ENCODE data around the gene CUEDC1. TPM values are rescaled to one million over a fixed set of nuclear protein-coding genes. Genes with fewer than 3 reads are reported as not detected.
"Not testable (repeated sequence)": the region's sequence is repeated elsewhere in the genome, so short reads cannot be mapped to it uniquely, and the experiment has no call there.

Gene CUEDC1
- total and polyA plus RNA-seq, 11 donors = 29.6 to 68.5 (median 42.2) TPM

DNA sequence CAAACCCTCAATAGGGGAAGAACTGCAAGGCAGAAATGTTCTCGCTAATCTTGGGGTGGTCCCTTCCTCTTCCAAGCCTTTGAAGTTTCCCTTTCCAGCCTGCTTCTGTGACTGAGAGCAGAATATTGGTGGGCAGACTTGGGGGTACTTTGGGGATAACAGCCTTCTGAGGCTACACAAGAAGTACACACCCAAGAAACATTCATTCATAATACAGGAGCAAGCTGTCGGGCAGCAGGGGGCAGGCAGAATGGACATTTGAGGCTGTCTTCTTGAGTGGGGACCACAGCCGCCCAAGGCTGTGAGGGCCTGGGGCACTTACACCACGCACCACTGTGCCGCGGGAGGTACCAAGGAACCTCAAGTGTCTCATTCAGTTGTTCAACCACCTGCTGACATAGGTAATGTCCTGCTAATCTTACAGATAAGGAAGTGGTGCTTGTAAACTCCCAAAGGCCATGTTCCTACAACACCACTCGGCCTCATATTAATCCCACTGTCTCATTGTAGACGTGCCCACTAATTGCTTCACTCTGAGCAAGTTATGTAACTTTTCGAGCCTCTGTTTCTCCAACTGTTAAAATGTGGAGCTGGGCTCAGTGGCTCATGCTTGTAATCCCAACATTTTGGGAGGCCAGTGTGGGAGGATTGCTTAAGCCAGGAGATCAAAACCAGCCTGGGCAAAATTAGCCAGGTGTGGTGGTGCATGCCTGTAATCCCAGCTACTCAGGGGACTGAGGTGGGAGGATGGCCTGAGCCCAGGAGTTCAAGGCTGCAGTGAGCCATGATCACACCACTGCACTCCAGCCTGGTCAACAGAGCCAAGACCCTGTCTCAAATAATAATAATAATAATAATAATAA, 102.9 kb downstream of the CUEDC1 start:
- Histone ChIP-seq H3K4me3 (peak overlapping the region in 8 of 12 donors; percentile 1 to 98 (median 76)), H3K36me3 (peaks cover 0 to 16% (median 7%) of the 10 kb centered on the region in 9 donors), H3K9me3 (no peaks in the 10 kb centered on the region), H3K27ac (peak overlapping the region; percentile 88 to 97 (median 93)), H3K27me3 (no peaks in the 10 kb centered on the region), H3K4me1 (peaks cover 4 to 68% (median 32%) of the 10 kb centered on the region in 12 donors)
- intact Hi-C loops (cut with DNase I) = loop anchor here in 8 of 10 donors (5.0 to 10.0 kb wide), 3 partner anchors 40 to 235 kb away; partner anchors contain the start of gene DYNLL2 (in 6 of the 8)
- TF ChIP-seq, protein P1, sequence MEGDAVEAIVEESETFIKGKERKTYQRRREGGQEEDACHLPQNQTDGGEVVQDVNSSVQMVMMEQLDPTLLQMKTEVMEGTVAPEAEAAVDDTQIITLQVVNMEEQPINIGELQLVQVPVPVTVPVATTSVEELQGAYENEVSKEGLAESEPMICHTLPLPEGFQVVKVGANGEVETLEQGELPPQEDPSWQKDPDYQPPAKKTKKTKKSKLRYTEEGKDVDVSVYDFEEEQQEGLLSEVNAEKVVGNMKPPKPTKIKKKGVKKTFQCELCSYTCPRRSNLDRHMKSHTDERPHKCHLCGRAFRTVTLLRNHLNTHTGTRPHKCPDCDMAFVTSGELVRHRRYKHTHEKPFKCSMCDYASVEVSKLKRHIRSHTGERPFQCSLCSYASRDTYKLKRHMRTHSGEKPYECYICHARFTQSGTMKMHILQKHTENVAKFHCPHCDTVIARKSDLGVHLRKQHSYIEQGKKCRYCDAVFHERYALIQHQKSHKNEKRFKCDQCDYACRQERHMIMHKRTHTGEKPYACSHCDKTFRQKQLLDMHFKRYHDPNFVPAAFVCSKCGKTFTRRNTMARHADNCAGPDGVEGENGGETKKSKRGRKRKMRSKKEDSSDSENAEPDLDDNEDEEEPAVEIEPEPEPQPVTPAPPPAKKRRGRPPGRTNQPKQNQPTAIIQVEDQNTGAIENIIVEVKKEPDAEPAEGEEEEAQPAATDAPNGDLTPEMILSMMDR (IDR thresholded peaks at IDR 0.05) = peak in 1 of 12 donors; percentile 7
- no peak for TF ChIP-seq POLR2A (IDR thresholded peaks at IDR 0.05)
- 44 to 57% (median 51%) methylated on average over 8 to 9 of the region's 9 CpGs for WGBS, 4 donors
- DNase-seq = no peak
- ATAC-seq = no peak

DNA sequence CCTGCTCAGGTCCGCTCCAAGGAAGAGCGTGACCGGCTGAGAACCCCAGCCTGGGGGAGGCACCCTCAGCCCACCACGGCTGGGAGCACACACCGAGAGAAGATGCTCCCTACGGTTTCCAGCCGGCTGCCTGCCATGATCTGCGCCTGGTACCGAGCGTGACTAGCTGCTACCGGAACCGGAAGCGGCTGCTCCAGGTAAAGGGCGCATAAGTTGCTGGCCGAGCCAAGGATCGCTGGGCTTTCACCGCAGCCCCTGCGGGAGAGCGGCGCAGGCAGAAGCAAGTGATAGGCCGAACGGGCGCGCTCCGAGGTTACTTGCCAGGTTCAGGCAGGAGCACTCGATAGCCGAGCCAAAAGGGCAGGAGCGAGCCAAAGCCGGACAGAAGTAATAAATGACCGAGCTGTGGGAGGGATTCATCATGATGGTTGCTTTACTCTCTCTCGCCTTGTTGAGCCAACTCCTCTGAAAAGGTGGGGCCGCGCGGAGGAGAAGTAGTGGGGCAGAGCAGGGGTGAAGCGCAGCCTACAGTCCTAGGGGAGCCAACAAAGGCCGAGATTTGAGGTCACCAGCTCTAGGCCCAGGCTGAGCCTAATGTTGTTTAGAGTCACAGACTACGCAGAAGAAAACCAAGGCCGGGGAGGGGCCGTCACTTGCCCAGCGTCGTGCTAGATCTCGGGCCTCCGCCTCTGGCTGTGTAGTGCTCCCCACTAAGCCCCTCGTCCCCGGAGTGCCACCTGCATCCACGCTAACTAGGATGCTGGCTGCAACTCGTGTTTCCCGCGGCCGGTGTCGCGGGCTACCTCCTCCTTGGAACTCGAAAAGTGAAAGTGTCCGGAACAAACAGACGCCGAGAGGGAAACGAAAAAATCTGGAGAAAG, 105.1 kb downstream of the CUEDC1 start, which contains the start of gene MRPS23:
TSS of gene MRPS23 (minus strand) at position 171 of the 881 bp plus-strand sequence. CDS start at position 137, 34 bp downstream.
- H3K4me3 ChIP-seq = peak within 1 kb of the TSS; percentile 57 to 98 (median 82)
- no peaks in the 10 kb centered on the region for H3K9me3 ChIP-seq
- peak; percentile 74 to 91 (median 88) for ATAC-seq
- intact Hi-C loops (cut with DNase I) = loop anchor here in 8 of 10 donors (2.0 to 10.0 kb wide), 4 partner anchors 15 to 237 kb away; partner anchors contain the start of gene DYNLL2 (in 6 of the 8)
- no peaks in the 10 kb centered on the region for H3K27me3 ChIP-seq
- H3K36me3 ChIP-seq = peaks cover 0 to 25% (median 14%) of the 10 kb centered on the region in 9 donors
- WGBS, 4 donors = 0 to 1% (median 1%) methylated on average over 33 to 57 of the region's 57 CpGs
- peak within 1 kb of the TSS; percentile 88 to 97 (median 94) for H3K27ac ChIP-seq
- H3K4me1 ChIP-seq = peaks cover 4 to 68% (median 35%) of the 10 kb centered on the region in 12 donors
- peak; percentile 98 to 99 (median 99) for DNase-seq
- TF ChIP-seq POLR2A (IDR thresholded peaks at IDR 0.05) = peak; percentile 40 to 83
- TF ChIP-seq, protein P1 (IDR thresholded peaks at IDR 0.05) = no peak

DNA sequence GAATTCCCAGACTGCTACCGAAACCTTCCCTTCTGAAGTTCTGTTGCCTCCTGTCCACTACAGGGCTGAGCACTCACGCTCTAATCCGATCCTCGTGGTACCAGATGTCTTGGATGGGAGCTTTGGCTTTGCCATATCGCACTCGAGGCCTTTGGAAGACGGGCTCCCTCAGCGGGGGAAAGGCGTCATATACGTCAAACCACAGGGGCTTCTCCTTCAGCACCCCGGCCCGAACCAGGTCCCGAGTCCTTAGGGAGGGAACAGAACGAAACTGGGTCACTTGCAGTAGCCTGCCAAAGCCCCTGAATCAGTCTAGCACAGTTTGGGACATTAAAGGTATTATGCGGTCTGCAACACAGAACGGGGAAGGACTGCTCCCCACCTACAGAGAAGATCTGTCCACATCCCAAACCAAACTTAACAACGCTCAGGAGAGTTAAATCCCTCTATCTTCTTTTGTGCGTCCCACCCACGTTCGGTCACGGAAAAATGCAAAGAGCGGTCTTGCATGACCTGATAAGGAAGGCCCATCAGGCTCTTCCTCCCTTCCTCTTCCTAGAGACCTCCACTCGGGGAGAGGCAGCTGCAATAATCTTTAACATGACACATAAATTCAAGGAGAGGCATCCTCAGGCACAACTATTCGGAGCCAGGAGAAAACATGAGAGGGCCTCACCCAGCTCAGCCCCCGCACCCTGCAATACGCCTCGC, 105.9 kb downstream of the CUEDC1 start:
- H3K4me1 ChIP-seq = peaks cover 4 to 65% (median 35%) of the 10 kb centered on the region in 12 donors
- intact Hi-C loops (cut with DNase I) = no loop called here
- no peaks in the 10 kb centered on the region for H3K9me3 ChIP-seq
- DNase-seq = no peak
- WGBS, 4 donors = 15 to 21% (median 18%) methylated on average over 21 to 27 of the region's 27 CpGs
- ATAC-seq = no peak
- H3K4me3 ChIP-seq = peak overlapping the region; percentile 54 to 98 (median 82)
- peaks cover 0 to 32% (median 18%) of the 10 kb centered on the region in 9 donors for H3K36me3 ChIP-seq
- peak overlapping the region; percentile 83 to 97 (median 93) for H3K27ac ChIP-seq
- H3K27me3 ChIP-seq = no peaks in the 10 kb centered on the region
- no peak for TF ChIP-seq POLR2A (IDR thresholded peaks at IDR 0.05)
- TF ChIP-seq, protein P1 (IDR thresholded peaks at IDR 0.05) = no peak

DNA sequence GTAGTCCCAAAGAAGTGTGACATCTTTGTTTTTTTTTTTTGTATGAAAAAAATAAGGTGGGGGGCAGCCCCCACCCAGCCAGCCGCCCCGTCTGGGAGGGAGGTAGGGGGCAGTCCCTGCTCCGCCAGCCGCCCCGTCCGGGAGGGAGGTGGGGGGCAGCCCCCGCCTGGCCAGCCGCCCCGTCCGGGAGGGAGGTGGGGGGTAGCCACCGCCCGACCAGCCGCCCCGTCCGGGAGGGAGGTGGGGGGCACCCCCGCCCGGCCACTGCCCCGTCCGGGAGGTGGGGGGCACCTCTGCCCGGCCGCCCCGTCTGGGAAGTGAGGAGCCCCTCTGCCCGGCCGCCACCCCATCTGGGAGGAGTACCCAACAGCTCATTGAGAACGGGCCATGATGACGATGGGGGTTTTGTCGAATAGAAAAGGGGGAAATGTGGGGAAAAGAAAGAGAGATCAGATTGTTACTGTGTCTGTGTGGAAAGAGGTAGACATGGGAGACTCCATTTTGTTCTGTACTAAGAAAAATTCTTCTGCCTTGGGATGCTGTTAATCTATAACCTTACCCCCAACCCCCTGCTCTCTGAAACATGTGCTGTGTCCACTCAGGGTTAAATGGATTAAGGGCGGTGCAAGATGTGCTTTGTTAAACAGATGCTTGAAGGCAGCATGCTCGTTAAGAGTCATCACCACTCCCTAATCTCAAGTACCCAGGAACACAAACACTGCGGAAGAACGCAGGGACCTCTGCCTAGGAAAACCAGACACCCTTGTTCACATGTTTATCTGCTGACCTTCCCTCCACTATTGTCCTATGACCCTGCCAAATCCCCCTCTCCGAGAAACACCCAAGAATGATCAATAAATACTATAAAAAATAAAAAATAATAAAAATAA, 108.9 kb downstream of the CUEDC1 start:
- peak in 2 of 5 donors; percentile 47 to 68 for DNase-seq
- intact Hi-C loops (cut with DNase I) = not testable (repeated sequence)

More for the DNA sequence above, 108.9 kb downstream of the CUEDC1 start:
- not testable (repeated sequence) for ATAC-seq, H3K27me3 ChIP-seq, H3K9me3 ChIP-seq
- 42 to 56% (median 54%) methylated on average over 27 to 31 of the region's 32 CpGs for WGBS, 4 donors
- Histone ChIP-seq H3K36me3 (peaks cover 0 to 55% (median 32%) of the 10 kb centered on the region in 9 donors), H3K4me1 (peaks cover 4 to 52% (median 25%) of the 10 kb centered on the region in 12 donors), H3K27ac (peak overlapping the region; percentile 57 to 95 (median 82)), H3K4me3 (peak overlapping the region in 6 of 12 donors; percentile 10 to 42 (median 28))

Data from heart left ventricle (tissue), 16 donors.